A549 (cell line): Measurements from ENCODE around the gene JPH2.

Experiments used
- CTCF ChIP-seq: fragments of >200 bp; sonication (Bioruptor Twin); formaldehyde crosslinking; IDR thresholded peaks from 3 replicates; pipeline ENCODE4 v1.5.1; 2016
- FOSL2 ChIP-seq, 2 experiments: fragments of 450-650 bp in 1 of 2; fragments of >200 bp in 1 of 2; sonication (Bioruptor Twin) in 1 of 2; formaldehyde crosslinking; IDR thresholded peaks; 2 replicates each; pipeline versions ENCODE4 v1.5.0 to v1.6.1; 2016 to 2020; ENCODE audit warnings: mild to moderate bottlenecking in 1 of 2, moderate library complexity in 1 of 2
- GATA3 ChIP-seq: IDR thresholded peaks from 2 replicates; pipeline ENCODE4 v1.6.1; 2012; ENCODE audit warnings: borderline replicate concordance
- HDAC2 ChIP-seq: fragments of 200-600 bp; sonication (generic); IDR thresholded peaks from 2 replicates; pipeline ENCODE4 v1.6.1; 2016
- NPAS2 ChIP-seq: fragments of 250-450 bp; sonication (Bioruptor Pico); IDR thresholded peaks from 2 replicates; pipeline ENCODE4 v1.8.0; 2022; ENCODE audit warnings: mild to moderate bottlenecking, moderate library complexity, borderline replicate concordance
- POLR2A ChIP-seq: IDR thresholded peaks from 2 replicates; pipeline ENCODE4 v1.6.1; 2012; ENCODE audit warnings: mild to moderate bottlenecking, low read length
- REST ChIP-seq: fragments of 200-600 bp; sonication (generic); IDR thresholded peaks from 2 replicates; pipeline ENCODE4 v1.6.1; 2016; ENCODE audit warnings: antibody characterized with exemption, mild to moderate bottlenecking, moderate library complexity
- USF2 ChIP-seq: fragments of 450-650 bp; IDR thresholded peaks from 2 replicates; pipeline ENCODE4 v1.6.1; 2014; ENCODE audit warnings: antibody characterized with exemption

GRCh38 chr20:44091026-44091425 is 96.0 kb downstream of the JPH2 start:
- TF ChIP-seq REST (no peak), GATA3 (no peak), USF2 (no peak), FOSL2 (IDR thresholded peaks at IDR 0.05) (no peak), FOSL2 (CRISPR knock-in tag; IDR thresholded peaks at IDR 0.05) (no peak), NPAS2 (no peak), CTCF (no peak), HDAC2 (no peak), POLR2A (no peak)
